K562 (cell line): ENCODE data around the gene ARFGEF3. TPM values are rescaled to one million over a fixed set of nuclear protein-coding genes. Genes with fewer than 3 reads are reported as not detected.

ENCODE experiments used
- ATAC-seq: fragments of 200-7000 bp; cut with Tn5 transposase; 3 replicates; pipeline ENCODE4 v1.9.1; 2020; ENCODE audit warnings: moderate library complexity
- BruUV-seq: library from RNA; stranded (reverse); fragments of 400-500 nt; replicated peaks from 2 replicates; lab custom pipeline; 2021; lab: Mats Ljungman, UMichigan
- CTCF ChIA-PET: fragments of 300-600 bp; formaldehyde crosslinking; extraction: SDS; loops from one replicate; lab custom pipeline; 2021; ENCODE audit warnings: low intra/inter-chr PET ratio; lab: Yijun Ruan, JAX
- POLR2A ChIA-PET: fragments of 300-600, 350-650 bp; sonication (Branson Sonifier 250); formaldehyde crosslinking; extraction: SDS; loops from one replicate; lab custom pipeline; 2021; ENCODE audit warnings: antibody characterized with exemption, inconsistent platforms; lab: Yijun Ruan, JAX
- DNase-seq, 4 experiments: peaks; one replicate each; pipeline versions ENCODE4 v3.0.0 to v3.0.0-alpha.2; 2011 to 2018; ENCODE audit warnings: low spot score in 3 of 4, mixed read lengths in 3 of 4; ENCODE audit errors: extremely low read depth in 1 of 4
- FAIRE-seq: peaks from 2 replicates; lab custom pipeline; 2011; peaks lifted over from hg19 to GRCh38; lab: Jason Lieb, UNC
- H2AFZ ChIP-seq: 2 replicates; pipeline ENCODE4 v1.6.0; 2011; ENCODE audit warnings: low read depth, low read length, control low read depth, inconsistent platforms
- H3K27ac ChIP-seq: fragments of 200-600 bp; 3 replicates; pipeline ENCODE4 v1.8.0; 2011; ENCODE audit warnings: low read depth, mild to moderate bottlenecking, control low read depth, inconsistent platforms, low read length, moderate library complexity, mixed read lengths; ENCODE audit errors: extremely low read depth
- H3K27me3 ChIP-seq, 2 experiments: fragments of 300-600 bp in 1 of 2; 2 replicates in 1 of 2; 3 replicates in 1 of 2; pipeline versions ENCODE4 v1.6.0 to v1.8.0; 2011; ENCODE audit warnings: inconsistent platforms in 2 of 2, low read length in 2 of 2, mild to moderate bottlenecking in 1 of 2, mixed read lengths in 1 of 2, moderate library complexity in 1 of 2; ENCODE audit not compliant: control insufficient read depth in 2 of 2, insufficient read depth in 2 of 2
- H3K36me3 ChIP-seq: fragments of 300-600 bp; 3 replicates; pipeline ENCODE4 v1.8.0; 2011; ENCODE audit warnings: mild to moderate bottlenecking, low read length, inconsistent platforms; ENCODE audit not compliant: control insufficient read depth, insufficient read depth
- H3K4me1 ChIP-seq, 2 experiments: fragments of 200-600 bp in 1 of 2; replicated peaks in 1 of 2; 2 replicates in 1 of 2; 3 replicates in 1 of 2; pipeline versions ENCODE4 v1.5.1 to v1.8.0; 2011; ENCODE audit warnings: inconsistent platforms in 2 of 2, low read length in 2 of 2, mild to moderate bottlenecking in 1 of 2, mixed read lengths in 1 of 2, moderate library complexity in 1 of 2; ENCODE audit not compliant: control insufficient read depth in 2 of 2, insufficient read depth in 2 of 2
- H3K4me2 ChIP-seq: 2 replicates; pipeline ENCODE4 v1.6.1; 2011; ENCODE audit warnings: low read length, control low read depth, inconsistent platforms, mixed read lengths; ENCODE audit not compliant: insufficient read depth
- H3K4me3 ChIP-seq: fragments of 200-600 bp; sonication (generic), shearing (Covaris generic); 2 replicates; pipeline ENCODE4 v1.5.1; 2016; ENCODE audit warnings: control low read depth, inconsistent platforms
- H3K79me2 ChIP-seq: fragments of 200-600 bp; 3 replicates; pipeline ENCODE4 v1.8.0; 2011; ENCODE audit warnings: low read length, inconsistent platforms; ENCODE audit not compliant: control insufficient read depth, insufficient read depth
- H3K9ac ChIP-seq, 2 experiments: 2 replicates each; pipeline versions ENCODE4 v1.6.0 to v1.6.1; 2011; ENCODE audit warnings: low read depth in 2 of 2, low read length in 2 of 2, control low read depth in 1 of 2, inconsistent platforms in 1 of 2, mild to moderate bottlenecking in 1 of 2, mixed read lengths in 1 of 2; ENCODE audit not compliant: insufficient read depth in 1 of 2
- H3K9me1 ChIP-seq: one replicate; pipeline ENCODE4 v1.6.0; 2011; ENCODE audit warnings: inconsistent platforms, mild to moderate bottlenecking, low read length, moderate library complexity; ENCODE audit not compliant: control insufficient read depth, insufficient read depth
- H3K9me3 ChIP-seq: replicated peaks from 2 replicates; pipeline ENCODE4 v1.5.1; 2011; ENCODE audit warnings: low read depth, low read length, inconsistent platforms; ENCODE audit not compliant: control insufficient read depth, insufficient read depth
- H4K20me1 ChIP-seq: replicated peaks from 2 replicates; pipeline ENCODE4 v1.6.1; 2011; ENCODE audit warnings: low read length, inconsistent platforms, mixed read lengths; ENCODE audit not compliant: control insufficient read depth, insufficient read depth
- BCLAF1 ChIP-seq, 2 experiments: fragments of 450-650 bp in 1 of 2; IDR thresholded peaks; 2 replicates each; pipeline ENCODE4 v1.6.1; 2011 to 2017; ENCODE audit warnings: low read depth in 2 of 2, antibody characterized with exemption in 1 of 2, borderline replicate concordance in 1 of 2, low read length in 1 of 2, mild to moderate bottlenecking in 1 of 2, mixed read lengths in 1 of 2; ENCODE audit not compliant: control insufficient read depth in 1 of 2
- CBX5 ChIP-seq: IDR thresholded peaks from 2 replicates; pipeline ENCODE4 v1.6.1; 2014; ENCODE audit warnings: low read depth, borderline replicate concordance
- CCNT2 ChIP-seq: IDR thresholded peaks from 2 replicates; pipeline ENCODE4 v1.6.1; 2011; ENCODE audit warnings: borderline replicate concordance, low read depth, mild to moderate bottlenecking, moderate library complexity, mixed read lengths, low read length; ENCODE audit not compliant: insufficient read length; ENCODE audit errors: extremely low read depth
- CEBPB ChIP-seq: fragments of 450-650 bp; IDR thresholded peaks from 2 replicates; pipeline ENCODE4 v1.6.1; 2016; ENCODE audit warnings: missing genetic modification characterization, missing compliant biosample characterization
- HDAC1 ChIP-seq, 2 experiments: fragments of 450-650 bp; IDR thresholded peaks; 2 replicates each; pipeline ENCODE4 v1.6.1; 2016 to 2017; ENCODE audit warnings: inconsistent platforms in 1 of 2, mild to moderate bottlenecking in 1 of 2, moderate library complexity in 1 of 2
- HNRNPH1 ChIP-seq: fragments of 200-400 bp; formaldehyde crosslinking; optimal IDR thresholded peaks from 2 replicates; pipeline ENCODE3; 2017; ENCODE audit warnings: low read depth, mild to moderate bottlenecking, low read length, moderate library complexity
- HSF4 ChIP-seq: fragments of 250-450 bp; sonication (Bioruptor Pico); IDR thresholded peaks from 2 replicates; pipeline ENCODE4 v2.1.2; 2022; ENCODE audit warnings: mild to moderate bottlenecking, moderate library complexity, borderline replicate concordance
- KLF10 ChIP-seq: fragments of 250-450 bp; sonication (Bioruptor Pico); IDR thresholded peaks from 2 replicates; pipeline ENCODE4 v1.6.1; 2021; ENCODE audit warnings: matching md5 sums
- NCOA2 ChIP-seq, 2 experiments: fragments of 450-650 bp; IDR thresholded peaks; 2 replicates each; pipeline ENCODE4 v1.6.1; 2018; ENCODE audit warnings: mild to moderate bottlenecking in 2 of 2, moderate library complexity in 1 of 2; ENCODE audit not compliant: partially characterized antibody in 2 of 2
- POLR3G ChIP-seq: IDR thresholded peaks from 2 replicates; pipeline ENCODE4 v1.6.1; 2011; ENCODE audit not compliant: insufficient read length, insufficient replicate concordance; ENCODE audit errors: extremely low read depth
- SMAD3 ChIP-seq: fragments of 450-650 bp; formaldehyde crosslinking; conservative IDR thresholded peaks from 2 replicates; pipeline ENCODE4 v1.4.0; 2020; ENCODE audit warnings: mild to moderate bottlenecking
- THRAP3 ChIP-seq: fragments of 450-650 bp; IDR thresholded peaks from 2 replicates; pipeline ENCODE4 v1.6.1; 2016; ENCODE audit warnings: mild to moderate bottlenecking, inconsistent platforms, borderline replicate concordance
- U2AF1 ChIP-seq: fragments of 200-400 bp; formaldehyde crosslinking; optimal IDR thresholded peaks from 2 replicates; pipeline ENCODE3; 2017; ENCODE audit warnings: mild to moderate bottlenecking, low read depth, low read length, moderate library complexity
- ZC3H4 ChIP-seq: sonication (generic); formaldehyde crosslinking; IDR thresholded peaks from 2 replicates; pipeline ENCODE4 v1.9.0; 2021; ENCODE audit warnings: missing genetic modification reagents, borderline replicate concordance
- ZNF551 ChIP-seq: fragments of 250-450 bp; sonication (Bioruptor Pico); IDR thresholded peaks from 2 replicates; pipeline ENCODE4 v1.5.0; 2021; ENCODE audit warnings: mild to moderate bottlenecking, moderate library complexity
- WGBS: fragments of 100-300 bp; shearing (Covaris generic); methylation state at CpG from one replicate; pipeline ENCODE4 v1.1.6; 2016; ENCODE audit warnings: low coverage, mixed read lengths; ENCODE audit not compliant: insufficient coverage; ENCODE audit errors: missing lambda C conversion rate; 5-methylcytosine and 5-hydroxymethylcytosine counted together
- in situ Hi-C: fragments of 300-500 bp; cut with MboI; formaldehyde crosslinking; loops from 4 replicates; pipeline ENCODE4 v1.15.0; 2018; ENCODE audit warnings: inconsistent platforms, mixed read lengths
- intact Hi-C: fragments of 100-400 bp; cut with micrococcal nuclease; formaldehyde crosslinking; loops from 2 replicates; pipeline ENCODE4 v1.14.2; 2022
- polyA plus RNA-seq, 8 experiments: library from polyadenylated mRNA; depleted of rRNA in 4 of 8; stranded (reverse) in 5 of 8; unstranded in 3 of 8; fragments of >200 nt; fragmentation: Nextera tagmentation in 2 of 8; fragmentation: Illumina TruSeq in 1 of 8; extraction: Ambion mirVana in 2 of 8; extraction: Trizol in 1 of 8; gene quantifications; 2 replicates each; pipeline versions ENCODE4 v1.2.1 to v1.2.3, GENCODE V29; 2011 to 2014; ENCODE audit warnings: inconsistent platforms in 1 of 8, missing spikeins in 1 of 8
- total RNA-seq, 7 experiments: library from RNA; depleted of rRNA in 6 of 7; stranded (reverse); fragments of >200 nt in 6 of 7; fragmentation: Illumina TruSeq in 2 of 7; extraction: Trizol in 2 of 7; gene quantifications; 2 replicates each; pipeline versions ENCODE4 v1.2.1 to v1.2.3, GENCODE V29; 2011 to 2021; ENCODE audit warnings: low replicate concordance in 1 of 7
- TF ChIP-seq, protein P1 (sequence below): fragments of 450-650 bp; IDR thresholded peaks from 2 replicates; pipeline ENCODE4 v1.7.1; 2018; ENCODE audit warnings: mild to moderate bottlenecking, low read depth; ENCODE audit not compliant: partially characterized antibody

The ARFGEF3 gene
- total and polyA plus RNA-seq, 9 of the 15 experiments (the other 6 are each of a cell fraction or from before 2014, with no cell fraction given): under 0.01 to 0.02 TPM; not detected in 7

DNA sequence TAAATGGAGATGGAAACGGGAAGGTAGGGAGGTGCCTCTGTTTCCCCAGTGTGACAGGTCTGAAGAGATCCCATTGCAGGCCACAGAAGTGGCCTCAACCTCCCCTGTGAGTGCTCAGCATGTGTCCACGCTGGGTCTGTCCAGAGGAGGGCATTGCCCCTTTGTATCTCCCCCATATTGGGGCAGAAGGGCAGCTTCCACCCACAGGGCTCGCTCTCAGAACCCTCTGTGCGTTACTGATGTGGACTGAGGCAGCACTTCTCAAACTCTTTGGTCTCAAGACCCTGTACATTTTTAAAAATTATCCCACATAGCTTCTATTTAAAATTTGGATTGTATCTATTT, 22.0 kb downstream of the ARFGEF3 start:
- no peak overlapping the region for H3K9ac ChIP-seq
- WGBS: 0% methylated on average over 4 of the region's 4 CpGs
- no peaks in the 10 kb centered on the region for H3K36me3 ChIP-seq
- TF ChIP-seq NCOA2 (IDR thresholded peaks at IDR 0.05; ENCODE audit: partially characterized antibody in 2 of 2) (no peak), CEBPB (no peak), ZC3H4 (no peak), HSF4 (CRISPR knock-in tag) (no peak), POLR3G (no peak), HNRNPH1 (no peak), ZNF551 (CRISPR knock-in tag) (no peak), THRAP3 (no peak), KLF10 (CRISPR knock-in tag) (no peak), HDAC1 (IDR thresholded peaks at IDR 0.05) (no peak), U2AF1 (no peak), CCNT2 (no peak), BCLAF1 (IDR thresholded peaks at IDR 0.05; ENCODE audit: borderline replicate concordance in 1 of 2, control insufficient read depth in 1 of 2, low read depth in 2 of 2, low read length in 1 of 2) (no peak), CBX5 (no peak), SMAD3 (CRISPR knock-in tag) (no peak)
- TF ChIP-seq, protein P1, sequence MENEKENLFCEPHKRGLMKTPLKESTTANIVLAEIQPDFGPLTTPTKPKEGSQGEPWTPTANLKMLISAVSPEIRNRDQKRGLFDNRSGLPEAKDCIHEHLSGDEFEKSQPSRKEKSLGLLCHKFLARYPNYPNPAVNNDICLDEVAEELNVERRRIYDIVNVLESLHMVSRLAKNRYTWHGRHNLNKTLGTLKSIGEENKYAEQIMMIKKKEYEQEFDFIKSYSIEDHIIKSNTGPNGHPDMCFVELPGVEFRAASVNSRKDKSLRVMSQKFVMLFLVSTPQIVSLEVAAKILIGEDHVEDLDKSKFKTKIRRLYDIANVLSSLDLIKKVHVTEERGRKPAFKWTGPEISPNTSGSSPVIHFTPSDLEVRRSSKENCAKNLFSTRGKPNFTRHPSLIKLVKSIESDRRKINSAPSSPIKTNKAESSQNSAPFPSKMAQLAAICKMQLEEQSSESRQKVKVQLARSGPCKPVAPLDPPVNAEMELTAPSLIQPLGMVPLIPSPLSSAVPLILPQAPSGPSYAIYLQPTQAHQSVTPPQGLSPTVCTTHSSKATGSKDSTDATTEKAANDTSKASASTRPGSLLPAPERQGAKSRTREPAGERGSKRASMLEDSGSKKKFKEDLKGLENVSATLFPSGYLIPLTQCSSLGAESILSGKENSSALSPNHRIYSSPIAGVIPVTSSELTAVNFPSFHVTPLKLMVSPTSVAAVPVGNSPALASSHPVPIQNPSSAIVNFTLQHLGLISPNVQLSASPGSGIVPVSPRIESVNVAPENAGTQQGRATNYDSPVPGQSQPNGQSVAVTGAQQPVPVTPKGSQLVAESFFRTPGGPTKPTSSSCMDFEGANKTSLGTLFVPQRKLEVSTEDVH: no peak
- no peaks in the 10 kb centered on the region for H3K9me1 ChIP-seq
- intact Hi-C loops (no loop called here), in situ Hi-C loops (no loop called here)
- no peaks in the 10 kb centered on the region for H3K79me2 ChIP-seq
- H3K9me3 ChIP-seq: no peaks in the 10 kb centered on the region
- H2AFZ ChIP-seq: no peak overlapping the region
- no peak overlapping the region for H3K27ac ChIP-seq
- no peak for ATAC-seq
- no peaks in the 10 kb centered on the region for H4K20me1 ChIP-seq
- H3K4me1 ChIP-seq: no peaks in the 10 kb centered on the region
- FAIRE-seq: no peak
- ChIA-PET CTCF (no interaction called here), POLR2A (no interaction called here)
- H3K27me3 ChIP-seq: peaks cover 0 to 6% of the 10 kb centered on the region in 2 experiments; a peak in 2 of 5 replicates
- no TSS peak for BruUV-seq
- no peak overlapping the region for H3K4me2 ChIP-seq
- no peak for DNase-seq
- H3K4me3 ChIP-seq: no peak overlapping the region
